DND-41 (cell line): ENCODE measurements around the gene VAMP2.

Experiments used
- ATAC-seq: fragments of 200-7000 bp; cut with Tn5 transposase; 3 replicates; pipeline ENCODE4 v1.9.1; 2021; ENCODE audit warnings: low read depth; ENCODE audit not compliant: insufficient read depth
- DNase-seq: peaks from one replicate; pipeline ENCODE4 v3.0.0-alpha.2; 2020
- H2AFZ ChIP-seq: 2 replicates; pipeline ENCODE4 v1.6.0; 2012; ENCODE audit warnings: low read depth, low read length
- H3K27ac ChIP-seq: 2 replicates; pipeline ENCODE4 v1.5.1; 2012; ENCODE audit warnings: low read length, inconsistent platforms
- H3K27me3 ChIP-seq: fragments of 200-600 bp; sonication (generic); 2 replicates; pipeline ENCODE4 v1.6.0; 2012; ENCODE audit warnings: low read length, mild to moderate bottlenecking, inconsistent platforms; ENCODE audit not compliant: insufficient read depth, poor library complexity
- H3K36me3 ChIP-seq: 2 replicates; pipeline ENCODE4 v1.5.1; 2012; ENCODE audit warnings: low read length, inconsistent platforms; ENCODE audit not compliant: insufficient read depth
- H3K4me1 ChIP-seq: 2 replicates; pipeline ENCODE4 v1.5.1; 2012; ENCODE audit warnings: mild to moderate bottlenecking, low read length; ENCODE audit not compliant: insufficient read depth
- H3K4me2 ChIP-seq: 2 replicates; pipeline ENCODE4 v1.6.0; 2012; ENCODE audit warnings: mild to moderate bottlenecking, moderate library complexity, low read length, inconsistent platforms; ENCODE audit not compliant: insufficient read depth
- H3K4me3 ChIP-seq, 2 experiments: fragments of 200-600 bp in 1 of 2; shearing (Covaris generic) in 1 of 2; 2 replicates each; pipeline ENCODE4 v1.5.1; 2012 to 2016; ENCODE audit warnings: inconsistent platforms in 2 of 2, low read length in 2 of 2, mild to moderate bottlenecking in 2 of 2, low read depth in 1 of 2, moderate library complexity in 1 of 2
- H3K79me2 ChIP-seq: 2 replicates; pipeline ENCODE4 v1.6.0; 2012; ENCODE audit warnings: low read length, inconsistent platforms; ENCODE audit not compliant: insufficient read depth
- H3K9ac ChIP-seq: 2 replicates; pipeline ENCODE4 v1.6.0; 2012; ENCODE audit warnings: low read depth, mild to moderate bottlenecking, inconsistent platforms, low read length, moderate library complexity
- H3K9me3 ChIP-seq: 2 replicates; pipeline ENCODE4 v1.5.1; 2012; ENCODE audit warnings: low read length, moderate library complexity, mild to moderate bottlenecking, inconsistent platforms; ENCODE audit not compliant: insufficient read depth, severe bottlenecking
- H4K20me1 ChIP-seq: 2 replicates; pipeline ENCODE4 v1.6.0; 2012; ENCODE audit warnings: low read length; ENCODE audit not compliant: insufficient read depth
- EZH2 ChIP-seq: IDR thresholded peaks from 3 replicates; pipeline ENCODE4 v1.6.1; 2012; ENCODE audit warnings: borderline replicate concordance, low read depth, mild to moderate bottlenecking, moderate library complexity, low read length, inconsistent platforms; ENCODE audit not compliant: severe bottlenecking
- TF ChIP-seq, protein P1 (sequence below): IDR thresholded peaks from 2 replicates; pipeline ENCODE4 v1.5.1; 2012; ENCODE audit warnings: borderline replicate concordance, low read length, moderate library complexity, mild to moderate bottlenecking; ENCODE audit not compliant: poor library complexity, severe bottlenecking; ENCODE audit errors: extremely low read depth

VAMP2 gene

GRCh38 chr17:8154608-8155155, 8.1 kb downstream of the VAMP2 start:
- TF ChIP-seq EZH2, result no peak
- TF ChIP-seq, protein P1, sequence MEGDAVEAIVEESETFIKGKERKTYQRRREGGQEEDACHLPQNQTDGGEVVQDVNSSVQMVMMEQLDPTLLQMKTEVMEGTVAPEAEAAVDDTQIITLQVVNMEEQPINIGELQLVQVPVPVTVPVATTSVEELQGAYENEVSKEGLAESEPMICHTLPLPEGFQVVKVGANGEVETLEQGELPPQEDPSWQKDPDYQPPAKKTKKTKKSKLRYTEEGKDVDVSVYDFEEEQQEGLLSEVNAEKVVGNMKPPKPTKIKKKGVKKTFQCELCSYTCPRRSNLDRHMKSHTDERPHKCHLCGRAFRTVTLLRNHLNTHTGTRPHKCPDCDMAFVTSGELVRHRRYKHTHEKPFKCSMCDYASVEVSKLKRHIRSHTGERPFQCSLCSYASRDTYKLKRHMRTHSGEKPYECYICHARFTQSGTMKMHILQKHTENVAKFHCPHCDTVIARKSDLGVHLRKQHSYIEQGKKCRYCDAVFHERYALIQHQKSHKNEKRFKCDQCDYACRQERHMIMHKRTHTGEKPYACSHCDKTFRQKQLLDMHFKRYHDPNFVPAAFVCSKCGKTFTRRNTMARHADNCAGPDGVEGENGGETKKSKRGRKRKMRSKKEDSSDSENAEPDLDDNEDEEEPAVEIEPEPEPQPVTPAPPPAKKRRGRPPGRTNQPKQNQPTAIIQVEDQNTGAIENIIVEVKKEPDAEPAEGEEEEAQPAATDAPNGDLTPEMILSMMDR, result no peak
- Histone ChIP-seq H4K20me1 (peaks cover 22% of the 10 kb centered on the region), H3K4me3 (no peak overlapping the region), H2AFZ (no peak overlapping the region), H3K79me2 (peaks cover 22% of the 10 kb centered on the region), H3K9me3 (no peaks in the 10 kb centered on the region), H3K27me3 (no peaks in the 10 kb centered on the region), H3K4me2 (peak overlapping the region; percentile 50), H3K27ac (no peak overlapping the region), H3K4me1 (peaks cover 77% of the 10 kb centered on the region), H3K36me3 (peaks cover 21% of the 10 kb centered on the region), H3K9ac (peak overlapping the region; percentile 13; the same call in 1 of the 2 replicates)
- ATAC-seq (no peak), DNase-seq (no peak)

DNA sequence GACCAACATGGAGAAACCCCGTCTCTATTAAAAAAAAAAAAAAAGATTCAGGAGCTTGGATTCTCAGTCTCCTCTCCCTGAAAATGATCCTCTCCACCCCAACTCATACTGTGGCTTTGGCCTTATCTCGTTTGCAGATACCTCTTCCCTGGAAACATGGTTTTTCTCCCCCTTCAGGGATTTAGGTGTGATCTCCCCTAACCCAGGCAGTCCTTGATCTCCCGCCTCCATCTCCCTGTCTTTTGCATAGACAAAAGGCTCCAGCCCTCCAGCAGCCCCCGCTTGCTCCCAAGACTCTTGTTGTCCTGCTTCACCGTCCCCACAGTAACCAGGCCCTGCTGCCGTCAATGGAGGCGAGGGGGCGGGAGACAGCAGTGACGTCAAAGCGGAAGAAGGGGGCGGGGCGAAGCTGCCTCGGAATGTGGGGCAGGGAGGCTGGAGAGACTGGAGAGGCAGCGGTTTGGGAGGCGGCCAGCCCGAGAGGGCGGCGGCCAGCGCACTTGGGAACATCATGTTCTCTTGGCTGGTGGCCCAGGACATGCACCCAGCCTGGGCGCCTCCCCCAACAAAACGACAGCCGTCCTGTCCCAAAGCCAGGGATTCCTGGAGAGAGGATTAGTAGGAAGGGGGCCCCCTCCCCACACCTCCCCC, 8.7 kb downstream of the VAMP2 start:
- Histone ChIP-seq H2AFZ (0 out of 2 replicates have a peak overlapping the region, but pooled peaks have one; percentile 26), H3K9ac (peak overlapping the region; percentile 13; the same call in 1 of the 2 replicates), H3K27ac (0 out of 2 replicates have a peak overlapping the region, but pooled peaks have one; percentile 38), H3K4me2 (peak overlapping the region; percentile 50), H4K20me1 (peaks cover 22% of the 10 kb centered on the region), H3K4me1 (peaks cover 72% of the 10 kb centered on the region), H3K4me3 (peak overlapping the region in 1 of 2 experiments; percentile 28; a peak in 1 of 4 replicates), H3K27me3 (no peaks in the 10 kb centered on the region), H3K79me2 (peaks cover 17% of the 10 kb centered on the region), H3K9me3 (no peaks in the 10 kb centered on the region), H3K36me3 (peaks cover 23% of the 10 kb centered on the region)
- DNase-seq, result peak; percentile 71
- TF ChIP-seq, protein P1, result no peak
- TF ChIP-seq EZH2, result no peak
- no peak for ATAC-seq

- DNase-seq, result no peak
- no peak for TF ChIP-seq EZH2
- TF ChIP-seq, protein P1, result no peak
- H3K9me3 ChIP-seq, result no peaks in the 10 kb centered on the region
- no peak overlapping the region for H3K4me3 ChIP-seq
- peaks cover 22% of the 10 kb centered on the region for H4K20me1 ChIP-seq
- H3K36me3 ChIP-seq, result peaks cover 26% of the 10 kb centered on the region
- H3K27me3 ChIP-seq, result no peaks in the 10 kb centered on the region
- no peak overlapping the region for H3K4me2 ChIP-seq
- no peak for ATAC-seq
- no peak overlapping the region for H2AFZ ChIP-seq
- peaks cover 67% of the 10 kb centered on the region for H3K4me1 ChIP-seq
- no peak overlapping the region for H3K9ac ChIP-seq
- peaks cover 17% of the 10 kb centered on the region for H3K79me2 ChIP-seq
- no peak overlapping the region for H3K27ac ChIP-seq
Observed at GRCh38 chr17:8153525-8153956, 9.2 kb downstream of the VAMP2 start.
